Stimulated activated CD4-positive, alpha-beta T cell treated with anti-CD3 and anti-CD28 coated beads, TNF-alpha, amount 100 ng/mL, for 24 hours (primary cell): ENCODE results near the gene PAM.

ENCODE experiments used
- DNase-seq, 3 experiments: peaks; one replicate each; pipeline ENCODE4 v3.0.0-alpha.2; 2020; ENCODE audit warnings: low read depth in 3 of 3

The PAM gene

GRCh38 chr5:102781359-102781758, 26.3 kb downstream of the PAM start:
- no peak for DNase-seq

DNA sequence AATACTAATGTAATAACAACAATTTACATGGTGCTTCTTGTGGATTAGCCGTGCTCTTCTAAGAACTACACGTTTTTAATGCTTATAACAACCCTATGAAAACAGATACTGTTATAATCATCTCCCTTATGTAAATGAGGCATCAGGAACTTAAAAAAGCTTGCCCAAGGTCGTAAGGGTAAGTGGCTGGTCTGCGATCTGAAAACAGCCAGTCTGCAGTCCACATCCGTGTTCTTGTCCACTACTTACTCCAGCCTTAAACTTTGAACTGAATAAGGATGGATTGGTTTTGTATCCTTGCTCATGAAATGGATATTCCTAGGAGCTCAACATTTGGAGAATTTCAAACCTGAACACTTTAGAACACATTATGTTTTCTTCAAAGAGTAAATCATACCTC, 26.7 kb downstream of the PAM start:
- DNase-seq: no peak

DNA sequence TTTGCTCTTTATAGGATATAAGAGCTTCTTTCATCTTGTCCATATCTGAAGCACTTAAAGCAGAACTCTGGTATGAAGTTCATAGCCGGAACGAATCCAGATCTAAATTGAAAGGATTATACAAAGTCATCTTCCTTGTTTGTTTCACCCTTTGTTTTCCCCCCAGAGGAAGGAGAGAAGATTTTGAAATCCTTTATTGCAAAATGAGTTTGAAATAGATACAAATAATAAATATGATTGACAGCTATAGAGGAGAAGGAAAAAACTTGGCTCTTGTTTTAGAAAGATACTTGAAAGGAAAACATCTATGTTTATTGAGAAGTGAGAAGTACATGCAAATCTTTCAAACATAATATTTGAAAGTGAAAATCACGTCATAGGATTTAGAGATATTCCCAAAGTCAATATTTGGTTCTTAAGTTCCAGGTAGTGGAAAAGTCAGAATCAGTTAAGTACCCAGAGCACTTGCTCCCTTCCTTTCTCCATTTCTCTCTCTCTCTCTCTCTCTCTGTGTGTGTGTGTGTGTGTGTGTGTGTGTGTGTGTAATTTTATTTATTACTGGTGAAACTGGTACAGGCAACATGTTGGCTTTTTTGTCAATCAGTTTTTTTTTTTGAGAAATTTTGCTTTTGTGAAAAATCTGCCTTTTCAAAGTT, 27.2 kb downstream of the PAM start:
- no peak for DNase-seq

- no peak for DNase-seq
These were observed 32.0 kb downstream of the PAM start for GRCh38 chr5:102787134-102787533.

GRCh38 chr5:102788788-102789187, 33.7 kb downstream of the PAM start:
- no peak for DNase-seq

GRCh38 chr5:102789469-102789868, 34.4 kb downstream of the PAM start:
- DNase-seq: no peak

- DNase-seq: no peak
These were observed 35.6 kb downstream of the PAM start for GRCh38 chr5:102790748-102791147.

DNA sequence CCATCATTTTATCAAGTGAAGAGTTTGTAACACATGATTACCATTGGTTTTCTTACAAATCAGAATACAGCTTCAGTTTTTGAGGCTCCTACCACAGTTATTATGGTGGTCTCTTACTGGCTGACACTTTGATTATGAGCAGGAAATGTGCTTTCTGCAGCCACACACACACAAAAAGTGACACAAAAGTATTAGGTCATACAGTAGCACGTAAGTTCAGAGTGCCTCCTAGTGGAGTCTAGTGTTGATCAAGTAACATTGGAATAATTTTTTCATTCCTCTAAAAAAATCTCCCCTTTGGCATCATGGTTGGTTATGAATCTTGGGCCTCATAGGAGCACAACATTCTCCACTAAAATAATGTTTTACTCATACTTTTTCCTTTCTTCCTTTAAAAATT, 37.6 kb downstream of the PAM start:
- no peak for DNase-seq

DNA sequence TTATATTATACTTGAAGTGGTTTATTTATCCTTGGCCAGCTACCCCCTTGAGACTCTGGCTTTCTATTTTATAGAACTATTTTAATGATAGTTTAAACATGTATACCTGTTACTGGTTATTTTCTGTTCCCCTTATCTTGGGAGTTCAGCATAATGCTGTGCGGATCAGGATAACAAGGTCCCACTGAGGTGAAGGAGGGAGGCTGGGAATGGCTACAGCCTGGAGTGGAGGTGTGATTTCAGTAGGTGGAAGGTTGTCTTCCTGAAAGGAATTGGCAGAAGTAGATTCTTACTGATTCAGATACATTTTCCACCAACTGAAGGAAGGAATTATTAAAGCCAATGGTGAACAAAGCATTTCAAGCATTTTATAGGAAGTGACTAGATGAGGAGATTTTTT, 38.9 kb downstream of the PAM start:
- no peak for DNase-seq

DNA sequence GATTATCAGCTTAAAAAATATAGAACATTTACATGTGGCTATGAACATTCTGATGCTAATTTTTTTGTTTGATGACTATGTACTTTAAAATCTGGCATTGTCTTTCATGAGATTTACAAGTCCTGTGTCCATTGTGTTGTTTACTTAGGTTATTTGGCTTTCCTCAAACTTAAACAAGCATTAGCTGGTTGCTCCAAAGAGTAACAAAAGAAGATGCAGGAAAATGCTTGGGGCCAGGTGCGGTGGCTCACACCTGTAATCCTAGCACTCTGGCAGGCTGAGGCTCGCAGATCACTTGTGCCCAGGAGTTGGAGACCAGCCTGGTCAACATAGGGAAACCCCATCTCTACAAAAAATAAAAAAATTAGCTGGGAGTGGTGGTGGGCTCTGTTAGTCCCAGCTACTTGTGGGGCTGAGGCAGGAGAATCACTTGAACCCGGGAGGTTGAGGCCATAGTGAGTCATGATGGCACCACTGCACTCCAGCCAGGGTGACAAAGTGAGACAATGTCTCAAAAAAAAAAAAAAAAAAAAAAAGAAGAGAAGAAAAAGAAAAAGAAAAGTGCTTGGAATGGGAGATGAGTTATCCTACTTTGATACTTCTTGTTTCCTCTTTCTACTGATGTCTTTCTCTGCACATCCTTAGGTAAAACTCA, 39.7 kb downstream of the PAM start:
- DNase-seq: no peak

DNA sequence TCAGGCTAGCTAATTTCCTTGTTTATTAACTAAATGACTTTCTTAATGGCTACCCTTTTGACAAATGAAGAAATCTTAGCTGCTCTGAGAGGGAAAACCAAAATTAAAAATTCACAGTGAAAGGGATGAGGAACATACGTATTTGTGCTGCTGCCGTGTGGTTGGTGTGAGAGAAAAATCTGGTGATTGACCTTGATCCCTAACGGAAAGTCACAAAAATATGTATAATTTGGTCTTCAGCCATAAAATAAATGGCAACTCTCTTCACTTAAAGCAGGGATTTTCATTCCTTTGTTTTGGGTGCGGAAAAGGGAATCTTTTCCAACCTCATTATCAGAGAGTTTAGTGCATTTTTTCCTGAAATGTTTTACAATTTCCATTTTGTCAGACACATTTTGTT, 40.4 kb downstream of the PAM start:
- DNase-seq: no peak

- no peak for DNase-seq
These were observed 40.9 kb downstream of the PAM start for GRCh38 chr5:102796009-102796408.

- DNase-seq: no peak
These were observed 41.4 kb downstream of the PAM start for GRCh38 chr5:102796498-102796897.

GRCh38 chr5:102797322-102797884, 42.3 kb downstream of the PAM start:
- DNase-seq: no peak

- no peak for DNase-seq
These were observed 43.1 kb downstream of the PAM start for GRCh38 chr5:102798104-102798785.

- no peak for DNase-seq
These were observed 43.9 kb downstream of the PAM start for GRCh38 chr5:102799017-102799416.

DNA sequence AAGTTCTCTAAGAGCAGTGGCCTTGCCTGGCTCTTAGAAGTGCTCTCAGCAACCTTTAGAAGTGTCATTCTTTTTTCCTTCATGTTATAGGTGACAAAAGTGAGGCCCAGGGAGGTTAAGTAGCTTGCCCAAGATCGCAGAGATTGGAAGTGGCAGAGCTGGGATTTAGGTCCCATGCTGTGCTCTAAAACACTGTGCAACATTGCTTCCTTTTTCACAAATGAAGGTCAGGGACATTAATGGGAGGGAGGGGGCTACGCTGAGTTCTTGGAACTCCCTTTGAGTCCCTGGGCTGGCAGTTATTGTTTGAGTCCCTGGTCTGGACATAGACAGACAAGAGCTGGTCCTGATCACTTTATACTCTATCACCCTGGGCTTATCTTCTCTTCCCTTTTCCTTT, 45.3 kb downstream of the PAM start:
- DNase-seq: no peak

DNA sequence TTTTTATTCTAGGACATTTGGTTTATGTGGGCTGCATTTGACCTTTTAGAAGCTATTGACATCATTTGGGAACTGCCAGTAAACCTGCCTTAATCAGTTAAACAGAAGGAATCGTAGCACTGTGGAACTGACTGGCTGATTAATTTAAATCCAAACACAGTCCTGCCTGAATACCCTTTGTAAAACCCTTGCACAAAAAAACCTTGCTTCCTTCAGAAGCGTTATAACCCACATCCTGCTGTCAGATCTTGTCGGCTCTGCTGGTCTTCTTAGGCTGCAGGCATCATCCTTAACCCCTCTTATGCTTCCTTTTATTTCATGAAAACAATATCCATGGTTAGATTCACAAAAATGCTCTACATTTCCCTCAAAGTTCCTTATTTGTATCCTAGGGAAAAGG, 46.3 kb downstream of the PAM start:
- DNase-seq: no peak

DNA sequence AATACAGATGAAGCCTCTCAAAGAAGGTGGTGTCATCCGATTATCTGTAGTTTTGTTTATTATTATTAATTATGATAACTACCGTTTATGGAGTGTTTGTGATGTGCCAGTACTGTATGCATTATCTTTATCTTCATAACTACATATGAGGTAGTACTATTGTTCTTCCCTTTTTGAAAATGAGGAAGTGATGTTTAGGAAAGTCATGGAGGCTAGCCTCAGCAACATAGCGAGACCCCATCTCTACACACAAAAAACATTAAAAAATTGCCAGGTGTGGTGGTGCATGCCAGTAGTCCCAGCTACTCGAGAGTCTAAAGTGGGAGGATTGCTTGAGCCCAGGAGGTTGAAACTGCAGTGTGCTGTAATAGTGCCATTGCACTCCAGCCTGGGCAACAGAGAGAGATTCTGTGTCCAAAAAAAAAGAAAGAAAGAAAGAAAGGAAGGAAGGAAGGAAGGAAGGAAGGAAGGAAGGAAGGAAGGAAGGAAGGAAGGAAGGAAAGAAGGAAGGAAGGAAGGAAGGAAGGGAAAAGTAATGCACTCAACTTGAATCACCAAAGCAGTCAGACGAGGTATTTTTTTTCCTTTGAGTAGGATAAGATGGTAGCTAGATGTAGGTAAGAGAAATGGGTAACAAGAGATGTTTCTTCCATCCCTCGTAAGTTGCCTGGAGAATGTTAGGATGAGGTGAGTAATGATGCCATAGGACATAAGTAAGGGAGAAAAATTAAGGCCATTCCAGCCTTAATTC, 47.8 kb downstream of the PAM start:
- no peak for DNase-seq

GRCh38 chr5:102807878-102808502, 52.9 kb downstream of the PAM start:
- no peak for DNase-seq

- DNase-seq: no peak
These were observed 53.9 kb downstream of the PAM start for GRCh38 chr5:102809033-102809432.

- DNase-seq: no peak
These were observed 56.9 kb downstream of the PAM start for GRCh38 chr5:102811972-102812371.
